Stimulated activated naive CD8-positive, alpha-beta T cell treated with anti-CD3 and anti-CD28 coated beads, Interleukin-15, Interleukin-2, amounts not matched to agents 100 U/mL and 50 U/mL, for 24 hours (primary cell): ENCODE results near the gene PGS1.

Source experiments
- ATAC-seq: fragments of 150-1000 bp; cut with Tn5 transposase; one replicate; pipeline ENCODE4 v1.10.0; 2021
- DNase-seq: peaks from one replicate; pipeline ENCODE4 v3.0.0; 2021

Gene PGS1

GRCh38 chr17:78428836-78429617 is 50.6 kb downstream of the PGS1 start:
- DNase-seq (no peak), ATAC-seq (no peak)

- ATAC-seq = no peak
- DNase-seq = no peak
Observed at GRCh38 chr17:78429618-78429995, 51.2 kb downstream of the PGS1 start.

- ATAC-seq = no peak
- no peak for DNase-seq
Observed at GRCh38 chr17:78430892-78431691, 52.6 kb downstream of the PGS1 start.

- no peak for ATAC-seq
- no peak for DNase-seq
Observed at GRCh38 chr17:78431692-78431958, 53.2 kb downstream of the PGS1 start.

- DNase-seq (no peak), ATAC-seq (no peak)
Observed at GRCh38 chr17:78432226-78433012, 54.0 kb downstream of the PGS1 start.

GRCh38 chr17:78433013-78433727 is 54.7 kb downstream of the PGS1 start:
- ATAC-seq (no peak), DNase-seq (no peak)

- no peak for DNase-seq
- no peak for ATAC-seq
Observed at GRCh38 chr17:78433780-78434335, 55.4 kb downstream of the PGS1 start.

GRCh38 chr17:78434455-78435329 is 56.2 kb downstream of the PGS1 start:
- DNase-seq (no peak), ATAC-seq (no peak)

GRCh38 chr17:78435330-78436005 is 57.0 kb downstream of the PGS1 start:
- ATAC-seq (no peak), DNase-seq (no peak)

- ATAC-seq (no peak), DNase-seq (no peak)
Observed at GRCh38 chr17:78437508-78438169, 59.2 kb downstream of the PGS1 start.

GRCh38 chr17:78438271-78438691 is 59.8 kb downstream of the PGS1 start:
- ATAC-seq = no peak
- no peak for DNase-seq

GRCh38 chr17:78438694-78439325 is 60.4 kb downstream of the PGS1 start:
- ATAC-seq (no peak), DNase-seq (no peak)

GRCh38 chr17:78441271-78441971 is 63.0 kb downstream of the PGS1 start:
- ATAC-seq (no peak), DNase-seq (no peak)

- ATAC-seq (peak; percentile 10), DNase-seq (peak; percentile 21)
Observed at GRCh38 chr17:78442648-78443218, 64.3 kb downstream of the PGS1 start.

GRCh38 chr17:78444392-78444791 is 65.9 kb downstream of the PGS1 start:
- no peak for DNase-seq
- ATAC-seq = no peak

GRCh38 chr17:78446833-78447232 is 68.4 kb downstream of the PGS1 start:
- ATAC-seq = no peak

GRCh38 chr17:78448356-78448993 is 70.0 kb downstream of the PGS1 start:
- ATAC-seq = no peak
- no peak for DNase-seq

More at GRCh38 chr17:78446833-78447232, 68.4 kb downstream of the PGS1 start:
- no peak for DNase-seq
